GM23338 (cell line): ENCODE data around the gene FAM76A. TPM values are rescaled to one million over a fixed set of nuclear protein-coding genes. Genes with fewer than 3 reads are reported as not detected.

ENCODE experiments used
- ATAC-seq: fragments of 200-7000 bp; cut with Tn5 transposase; 3 replicates; pipeline ENCODE4 v1.9.1; 2020
- DNase-seq: peaks from one replicate; pipeline ENCODE4 v3.0.0-alpha.2; 2015; ENCODE audit warnings: low spot score
- H2AFZ ChIP-seq: fragments of 200-600 bp; sonication (generic); 2 replicates; pipeline ENCODE4 v1.8.0; 2016; ENCODE audit warnings: antibody characterized with exemption, mild to moderate bottlenecking, moderate library complexity
- H3F3A ChIP-seq: fragments of 200-600 bp; sonication (generic); replicated peaks from 2 replicates; pipeline ENCODE4 v1.8.0; 2017; ENCODE audit warnings: antibody characterized with exemption, mixed run types, low read depth
- H3K27ac ChIP-seq: fragments of 200-600 bp; sonication (generic); 2 replicates; pipeline ENCODE4 v1.6.1; 2016; ENCODE audit warnings: low read depth
- H3K27me3 ChIP-seq: fragments of 200-600 bp; sonication (generic); 2 replicates; pipeline ENCODE4 v1.8.0; 2016; ENCODE audit warnings: mild to moderate bottlenecking, mixed run types, moderate library complexity; ENCODE audit not compliant: insufficient read depth
- H3K36me3 ChIP-seq: fragments of 200-600 bp; sonication (generic); 2 replicates; pipeline ENCODE4 v1.8.0; 2016; ENCODE audit warnings: mild to moderate bottlenecking; ENCODE audit not compliant: insufficient read depth
- H3K4me1 ChIP-seq: fragments of 200-600 bp; sonication (generic); 2 replicates; pipeline ENCODE4 v1.8.0; 2016; ENCODE audit warnings: mild to moderate bottlenecking, moderate library complexity; ENCODE audit not compliant: insufficient read depth
- H3K4me2 ChIP-seq: fragments of 200-600 bp; sonication (generic); 2 replicates; pipeline ENCODE4 v1.7.1; 2017; ENCODE audit warnings: mixed run types
- H3K4me3 ChIP-seq: fragments of 200-600 bp; sonication (generic); 2 replicates; pipeline ENCODE4 v1.6.1; 2016; ENCODE audit warnings: mixed run types
- H3K79me2 ChIP-seq: fragments of 200-600 bp; sonication (generic); replicated peaks from 2 replicates; pipeline ENCODE4 v1.8.0; 2017; ENCODE audit warnings: mild to moderate bottlenecking; ENCODE audit not compliant: insufficient read depth
- H3K9me2 ChIP-seq: fragments of 200-600 bp; sonication (generic); 2 replicates; pipeline ENCODE4 v1.8.0; 2017; ENCODE audit not compliant: insufficient read depth
- H4K20me1 ChIP-seq: fragments of 200-600 bp; sonication (generic); replicated peaks from 2 replicates; pipeline ENCODE4 v1.8.0; 2017; ENCODE audit warnings: mild to moderate bottlenecking; ENCODE audit not compliant: insufficient read depth
- H3K27ac Mint-ChIP-seq: 2 replicates; pipeline ENCODE4 v1.8.0; 2020; ENCODE audit warnings: inconsistent platforms, mild to moderate bottlenecking, moderate library complexity, mixed read lengths
- H3K27me3 Mint-ChIP-seq: 3 replicates; pipeline ENCODE4 v1.8.0; 2022; ENCODE audit warnings: low read depth, mild to moderate bottlenecking, moderate library complexity, mixed read lengths, inconsistent platforms; ENCODE audit not compliant: insufficient read depth, poor library complexity
- H3K36me3 Mint-ChIP-seq: 3 replicates; pipeline ENCODE4 v1.8.0; 2021; ENCODE audit warnings: low read depth, mild to moderate bottlenecking, inconsistent platforms, moderate library complexity, mixed read lengths
- H3K4me1 Mint-ChIP-seq: 3 replicates; pipeline ENCODE4 v1.8.0; 2020; ENCODE audit warnings: mild to moderate bottlenecking, inconsistent platforms, mixed read lengths
- H3K4me3 Mint-ChIP-seq: 3 replicates; pipeline ENCODE4 v1.8.0; 2021; ENCODE audit warnings: moderate library complexity, mild to moderate bottlenecking, inconsistent platforms, mixed read lengths
- H3K9me3 Mint-ChIP-seq: 3 replicates; pipeline ENCODE4 v1.8.0; 2020; ENCODE audit warnings: moderate library complexity, mild to moderate bottlenecking, inconsistent platforms, mixed read lengths
- JUNB ChIP-seq: IDR thresholded peaks from one replicate; pipeline ENCODE4 v1.6.1; 2016; ENCODE audit warnings: antibody characterized with exemption; ENCODE audit not compliant: unreplicated experiment
- POLR2AphosphoS5 ChIP-seq: IDR thresholded peaks from 2 replicates; pipeline ENCODE4 v1.6.1; 2016; ENCODE audit warnings: antibody characterized with exemption, low read depth
- STAT1 ChIP-seq: IDR thresholded peaks from one replicate; pipeline ENCODE4 v1.6.1; 2016; ENCODE audit warnings: antibody characterized with exemption; ENCODE audit not compliant: unreplicated experiment
- polyA plus RNA-seq: library from polyadenylated mRNA; unstranded; fragments of >200 nt; fragmentation: Nextera tagmentation; extraction: Ambion mirVana; gene quantifications from 2 replicates; pipeline ENCODE4 v1.2.1, GENCODE V29; 2016
- total RNA-seq: library from RNA; depleted of rRNA; stranded (reverse); fragments of >200 nt; shearing (Covaris generic); gene quantifications from 2 replicates; pipeline ENCODE4 v1.2.3, GENCODE V29; 2014
- TF ChIP-seq, protein P1 (sequence below), 2 experiments: fragments of 200-600 bp in 1 of 2; sonication (generic) in 1 of 2; conservative IDR thresholded peaks; 2 replicates each; pipeline versions ENCODE4 v1.5.1 to v1.6.1; 2016 to 2017; ENCODE audit warnings: antibody characterized with exemption in 2 of 2, low read depth in 2 of 2, mild to moderate bottlenecking in 2 of 2, moderate library complexity in 1 of 2
- TF ChIP-seq, protein P2 (sequence below): fragments of 250-450 bp; sonication (Bioruptor Pico); IDR thresholded peaks from 2 replicates; pipeline ENCODE4 v1.5.0; 2020; ENCODE audit warnings: mild to moderate bottlenecking, moderate library complexity

The FAM76A gene
- total and polyA plus RNA-seq, 2 experiments from 2014 or later = 12.5 to 13.8 TPM

DNA sequence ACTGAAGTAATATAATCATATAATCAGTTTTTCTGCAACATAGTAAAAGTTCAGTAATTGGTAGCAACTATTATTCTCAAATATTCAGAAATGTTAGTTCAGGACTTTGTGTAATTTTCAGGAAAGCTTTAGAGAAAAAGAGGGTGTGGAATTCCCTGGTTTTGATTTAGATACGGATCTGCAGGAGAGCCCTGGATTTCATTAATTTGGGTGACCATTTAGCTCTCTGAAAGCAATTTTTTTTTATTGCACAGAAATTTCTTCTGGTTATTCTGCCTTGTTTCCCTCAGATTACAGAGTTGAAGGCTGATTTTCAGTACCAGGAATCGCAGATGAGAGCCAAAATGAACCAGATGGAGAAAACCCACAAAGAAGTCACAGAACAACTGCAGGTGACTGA is 33.5 kb downstream of the FAM76A start:
- Mint-ChIP-seq H3K9me3 (no peaks in the 10 kb centered on the region), H3K4me1 (no peaks in the 10 kb centered on the region), H3K36me3 (peaks cover 9% of the 10 kb centered on the region; the same call in 2 of the 3 replicates), H3K27me3 (no peaks in the 10 kb centered on the region), H3K27ac (no peak overlapping the region), H3K4me3 (no peak overlapping the region)
- no peak overlapping the region for H3K27ac ChIP-seq
- peaks cover 8% of the 10 kb centered on the region for H3K36me3 ChIP-seq
- TF ChIP-seq POLR2AphosphoS5 (no peak), JUNB (no peak), STAT1 (no peak)
- TF ChIP-seq, protein P1, sequence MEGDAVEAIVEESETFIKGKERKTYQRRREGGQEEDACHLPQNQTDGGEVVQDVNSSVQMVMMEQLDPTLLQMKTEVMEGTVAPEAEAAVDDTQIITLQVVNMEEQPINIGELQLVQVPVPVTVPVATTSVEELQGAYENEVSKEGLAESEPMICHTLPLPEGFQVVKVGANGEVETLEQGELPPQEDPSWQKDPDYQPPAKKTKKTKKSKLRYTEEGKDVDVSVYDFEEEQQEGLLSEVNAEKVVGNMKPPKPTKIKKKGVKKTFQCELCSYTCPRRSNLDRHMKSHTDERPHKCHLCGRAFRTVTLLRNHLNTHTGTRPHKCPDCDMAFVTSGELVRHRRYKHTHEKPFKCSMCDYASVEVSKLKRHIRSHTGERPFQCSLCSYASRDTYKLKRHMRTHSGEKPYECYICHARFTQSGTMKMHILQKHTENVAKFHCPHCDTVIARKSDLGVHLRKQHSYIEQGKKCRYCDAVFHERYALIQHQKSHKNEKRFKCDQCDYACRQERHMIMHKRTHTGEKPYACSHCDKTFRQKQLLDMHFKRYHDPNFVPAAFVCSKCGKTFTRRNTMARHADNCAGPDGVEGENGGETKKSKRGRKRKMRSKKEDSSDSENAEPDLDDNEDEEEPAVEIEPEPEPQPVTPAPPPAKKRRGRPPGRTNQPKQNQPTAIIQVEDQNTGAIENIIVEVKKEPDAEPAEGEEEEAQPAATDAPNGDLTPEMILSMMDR (conservative IDR thresholded peaks at IDR 0.05; ENCODE audit: low read depth in 2 of 2) = no peak
- TF ChIP-seq, protein P2, sequence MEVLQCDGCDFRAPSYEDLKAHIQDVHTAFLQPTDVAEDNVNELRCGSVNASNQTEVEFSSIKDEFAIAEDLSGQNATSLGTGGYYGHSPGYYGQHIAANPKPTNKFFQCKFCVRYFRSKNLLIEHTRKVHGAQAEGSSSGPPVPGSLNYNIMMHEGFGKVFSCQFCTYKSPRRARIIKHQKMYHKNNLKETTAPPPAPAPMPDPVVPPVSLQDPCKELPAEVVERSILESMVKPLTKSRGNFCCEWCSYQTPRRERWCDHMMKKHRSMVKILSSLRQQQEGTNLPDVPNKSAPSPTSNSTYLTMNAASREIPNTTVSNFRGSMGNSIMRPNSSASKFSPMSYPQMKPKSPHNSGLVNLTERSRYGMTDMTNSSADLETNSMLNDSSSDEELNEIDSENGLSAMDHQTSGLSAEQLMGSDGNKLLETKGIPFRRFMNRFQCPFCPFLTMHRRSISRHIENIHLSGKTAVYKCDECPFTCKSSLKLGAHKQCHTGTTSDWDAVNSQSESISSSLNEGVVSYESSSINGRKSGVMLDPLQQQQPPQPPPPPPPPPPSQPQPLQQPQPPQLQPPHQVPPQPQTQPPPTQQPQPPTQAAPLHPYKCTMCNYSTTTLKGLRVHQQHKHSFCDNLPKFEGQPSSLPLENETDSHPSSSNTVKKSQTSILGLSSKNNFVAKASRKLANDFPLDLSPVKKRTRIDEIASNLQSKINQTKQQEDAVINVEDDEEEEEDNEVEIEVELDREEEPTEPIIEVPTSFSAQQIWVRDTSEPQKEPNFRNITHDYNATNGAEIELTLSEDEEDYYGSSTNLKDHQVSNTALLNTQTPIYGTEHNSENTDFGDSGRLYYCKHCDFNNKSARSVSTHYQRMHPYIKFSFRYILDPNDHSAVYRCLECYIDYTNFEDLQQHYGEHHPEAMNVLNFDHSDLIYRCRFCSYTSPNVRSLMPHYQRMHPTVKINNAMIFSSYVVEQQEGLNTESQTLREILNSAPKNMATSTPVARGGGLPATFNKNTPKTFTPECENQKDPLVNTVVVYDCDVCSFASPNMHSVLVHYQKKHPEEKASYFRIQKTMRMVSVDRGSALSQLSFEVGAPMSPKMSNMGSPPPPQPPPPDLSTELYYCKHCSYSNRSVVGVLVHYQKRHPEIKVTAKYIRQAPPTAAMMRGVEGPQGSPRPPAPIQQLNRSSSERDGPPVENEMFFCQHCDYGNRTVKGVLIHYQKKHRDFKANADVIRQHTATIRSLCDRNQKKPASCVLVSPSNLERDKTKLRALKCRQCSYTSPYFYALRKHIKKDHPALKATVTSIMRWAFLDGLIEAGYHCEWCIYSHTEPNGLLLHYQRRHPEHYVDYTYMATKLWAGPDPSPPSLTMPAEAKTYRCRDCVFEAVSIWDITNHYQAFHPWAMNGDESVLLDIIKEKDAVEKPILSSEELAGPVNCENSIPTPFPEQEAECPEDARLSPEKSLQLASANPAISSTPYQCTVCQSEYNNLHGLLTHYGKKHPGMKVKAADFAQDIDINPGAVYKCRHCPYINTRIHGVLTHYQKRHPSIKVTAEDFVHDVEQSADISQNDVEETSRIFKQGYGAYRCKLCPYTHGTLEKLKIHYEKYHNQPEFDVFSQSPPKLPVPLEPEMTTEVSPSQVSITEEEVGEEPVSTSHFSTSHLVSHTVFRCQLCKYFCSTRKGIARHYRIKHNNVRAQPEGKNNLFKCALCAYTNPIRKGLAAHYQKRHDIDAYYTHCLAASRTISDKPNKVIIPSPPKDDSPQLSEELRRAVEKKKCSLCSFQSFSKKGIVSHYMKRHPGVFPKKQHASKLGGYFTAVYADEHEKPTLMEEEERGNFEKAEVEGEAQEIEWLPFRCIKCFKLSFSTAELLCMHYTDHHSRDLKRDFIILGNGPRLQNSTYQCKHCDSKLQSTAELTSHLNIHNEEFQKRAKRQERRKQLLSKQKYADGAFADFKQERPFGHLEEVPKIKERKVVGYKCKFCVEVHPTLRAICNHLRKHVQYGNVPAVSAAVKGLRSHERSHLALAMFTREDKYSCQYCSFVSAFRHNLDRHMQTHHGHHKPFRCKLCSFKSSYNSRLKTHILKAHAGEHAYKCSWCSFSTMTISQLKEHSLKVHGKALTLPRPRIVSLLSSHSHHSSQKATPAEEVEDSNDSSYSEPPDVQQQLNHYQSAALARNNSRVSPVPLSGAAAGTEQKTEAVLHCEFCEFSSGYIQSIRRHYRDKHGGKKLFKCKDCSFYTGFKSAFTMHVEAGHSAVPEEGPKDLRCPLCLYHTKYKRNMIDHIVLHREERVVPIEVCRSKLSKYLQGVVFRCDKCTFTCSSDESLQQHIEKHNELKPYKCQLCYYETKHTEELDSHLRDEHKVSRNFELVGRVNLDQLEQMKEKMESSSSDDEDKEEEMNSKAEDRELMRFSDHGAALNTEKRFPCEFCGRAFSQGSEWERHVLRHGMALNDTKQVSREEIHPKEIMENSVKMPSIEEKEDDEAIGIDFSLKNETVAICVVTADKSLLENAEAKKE (CRISPR knock-in tag) = no peak
- H3K4me1 ChIP-seq = no peaks in the 10 kb centered on the region
- H3K27me3 ChIP-seq = no peaks in the 10 kb centered on the region
- no peak for ATAC-seq
- no peaks in the 10 kb centered on the region for H3F3A ChIP-seq
- H3K79me2 ChIP-seq = no peaks in the 10 kb centered on the region
- DNase-seq = no peak
- H3K4me2 ChIP-seq = no peak overlapping the region
- H3K9me2 ChIP-seq = no peaks in the 10 kb centered on the region
- H3K4me3 ChIP-seq = no peak overlapping the region
- H2AFZ ChIP-seq = no peak overlapping the region
- no peaks in the 10 kb centered on the region; the same call in 1 of the 2 replicates for H4K20me1 ChIP-seq
